Karpas-422 (cell line): ENCODE data around the gene PHLDB2. TPM values are rescaled to one million over a fixed set of nuclear protein-coding genes. Genes with fewer than 3 reads are reported as not detected.

ENCODE experiments used
- DNase-seq: peaks from one replicate; pipeline ENCODE4 v3.0.0-alpha.2; 2015
- H2AFZ ChIP-seq: fragments of 200-600 bp; sonication (generic); 2 replicates; pipeline ENCODE4 v1.6.1; 2014; ENCODE audit warnings: antibody characterized with exemption, low read length, mixed read lengths
- H3K27ac ChIP-seq: fragments of 200-600 bp; sonication (generic); 2 replicates; pipeline ENCODE4 v1.5.1; 2014; ENCODE audit warnings: mild to moderate bottlenecking, low read length, moderate library complexity
- H3K27me3 ChIP-seq: fragments of 200-600 bp; sonication (generic); 2 replicates; pipeline ENCODE4 v1.6.1; 2014; ENCODE audit warnings: low read length, mixed read lengths
- H3K36me3 ChIP-seq: fragments of 200-600 bp; sonication (generic); 2 replicates; pipeline ENCODE4 v1.6.1; 2014; ENCODE audit warnings: low read length, mixed read lengths; ENCODE audit not compliant: insufficient read depth
- H3K4me1 ChIP-seq: fragments of 200-600 bp; sonication (generic); 2 replicates; pipeline ENCODE4 v1.6.1; 2014; ENCODE audit warnings: mild to moderate bottlenecking, low read length, mixed read lengths
- H3K4me2 ChIP-seq: fragments of 200-600 bp; sonication (generic); 2 replicates; pipeline ENCODE4 v1.6.1; 2014; ENCODE audit warnings: low read length, low read depth, mild to moderate bottlenecking; ENCODE audit not compliant: poor library complexity, severe bottlenecking
- H3K4me3 ChIP-seq: fragments of 200-600 bp; sonication (generic); 2 replicates; pipeline ENCODE4 v1.5.1; 2014; ENCODE audit warnings: mild to moderate bottlenecking, antibody characterized with exemption, low read length, mixed read lengths
- H3K79me2 ChIP-seq: fragments of 200-600 bp; sonication (generic); 2 replicates; pipeline ENCODE4 v1.6.1; 2014; ENCODE audit warnings: mild to moderate bottlenecking, low read length, mixed read lengths
- H3K9ac ChIP-seq: fragments of 200-600 bp; sonication (generic); 2 replicates; pipeline ENCODE4 v1.6.0; 2014; ENCODE audit warnings: low read length
- H3K9me2 ChIP-seq: fragments of 200-600 bp; sonication (generic), shearing (Covaris generic); replicated peaks from 2 replicates; pipeline ENCODE4 v1.6.0; 2014; ENCODE audit warnings: mild to moderate bottlenecking, low read length, moderate library complexity; ENCODE audit not compliant: insufficient read depth
- H3K9me3 ChIP-seq: fragments of 300-700, 200-600 bp; sonication (generic); 2 replicates; pipeline ENCODE4 v1.6.1; 2014; ENCODE audit warnings: low read length, mixed read lengths
- H4K20me1 ChIP-seq: fragments of 200-600 bp; sonication (generic); 2 replicates; pipeline ENCODE4 v1.6.1; 2014; ENCODE audit warnings: mild to moderate bottlenecking, antibody characterized with exemption, low read length, low read depth; ENCODE audit not compliant: insufficient read depth
- total RNA-seq: library from RNA; depleted of rRNA; stranded (reverse); fragments of >200 nt; shearing (Covaris generic); gene quantifications from 2 replicates; pipeline ENCODE4 v1.2.3, GENCODE V29; 2014; ENCODE audit warnings: low replicate concordance

PHLDB2 gene
- total RNA-seq, 1 experiment from 2014 or later: 2.1 TPM

DNA sequence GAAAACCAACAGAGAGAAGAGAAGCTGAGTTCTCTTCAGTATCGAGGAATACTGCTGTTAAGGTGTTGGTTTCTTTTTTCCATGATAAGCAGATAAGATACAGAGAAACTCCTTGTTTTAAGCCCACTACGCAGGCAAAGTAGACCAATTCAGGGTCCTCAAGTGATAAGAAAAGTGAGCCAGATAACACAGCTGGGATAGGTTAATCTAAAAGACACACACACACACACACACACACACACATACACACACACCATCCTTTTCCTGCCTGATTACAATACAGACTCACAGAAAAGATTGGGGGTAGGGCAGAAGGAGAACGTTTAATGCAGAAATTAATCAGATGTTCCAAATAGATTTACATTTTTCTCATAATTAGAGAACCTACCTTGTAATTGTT, 6.5 kb upstream of the PHLDB2 start:
- H3K79me2 ChIP-seq: no peaks in the 10 kb centered on the region
- H2AFZ ChIP-seq: peak overlapping the region; percentile 71; the same call in 1 of the 2 replicates
- H3K9me2 ChIP-seq: no peaks in the 10 kb centered on the region
- peak overlapping the region; percentile 50 for H3K4me2 ChIP-seq
- H3K27me3 ChIP-seq: no peaks in the 10 kb centered on the region
- H3K4me3 ChIP-seq: peak overlapping the region; percentile 19; the same call in 1 of the 2 replicates
- no peaks in the 10 kb centered on the region for H3K9me3 ChIP-seq
- H3K27ac ChIP-seq: no peak overlapping the region
- peaks cover 14% of the 10 kb centered on the region for H3K4me1 ChIP-seq
- peak; percentile 54 for DNase-seq
- H4K20me1 ChIP-seq: no peaks in the 10 kb centered on the region
- H3K9ac ChIP-seq: peak overlapping the region; percentile 13; the same call in 1 of the 2 replicates
- no peaks in the 10 kb centered on the region for H3K36me3 ChIP-seq

DNA sequence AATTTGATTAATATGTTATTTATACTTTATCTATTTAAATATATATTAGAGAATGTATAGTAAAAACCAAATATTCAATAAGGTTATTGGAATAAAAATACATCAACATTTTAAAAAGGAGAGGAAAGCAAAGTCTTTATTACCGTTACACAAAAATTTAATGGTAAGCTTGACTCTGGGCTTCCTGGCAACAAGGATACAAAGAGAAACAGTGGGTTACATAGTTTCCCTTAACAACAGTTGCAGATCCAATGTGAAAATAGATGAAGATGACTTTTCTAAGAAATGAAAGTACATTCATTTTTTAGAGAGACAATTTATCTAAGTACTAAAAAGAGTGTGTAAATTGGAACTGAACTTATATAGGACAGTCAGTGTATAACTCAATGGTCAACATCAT, 6.0 kb upstream of the PHLDB2 start:
- Histone ChIP-seq H3K27ac (no peak overlapping the region), H3K79me2 (no peaks in the 10 kb centered on the region), H3K4me1 (peaks cover 14% of the 10 kb centered on the region), H4K20me1 (no peaks in the 10 kb centered on the region), H3K9me2 (no peaks in the 10 kb centered on the region), H3K4me2 (no peak overlapping the region), H3K9ac (no peak overlapping the region), H3K9me3 (no peaks in the 10 kb centered on the region), H3K27me3 (no peaks in the 10 kb centered on the region), H2AFZ (no peak overlapping the region), H3K4me3 (no peak overlapping the region), H3K36me3 (no peaks in the 10 kb centered on the region)
- no peak for DNase-seq

DNA sequence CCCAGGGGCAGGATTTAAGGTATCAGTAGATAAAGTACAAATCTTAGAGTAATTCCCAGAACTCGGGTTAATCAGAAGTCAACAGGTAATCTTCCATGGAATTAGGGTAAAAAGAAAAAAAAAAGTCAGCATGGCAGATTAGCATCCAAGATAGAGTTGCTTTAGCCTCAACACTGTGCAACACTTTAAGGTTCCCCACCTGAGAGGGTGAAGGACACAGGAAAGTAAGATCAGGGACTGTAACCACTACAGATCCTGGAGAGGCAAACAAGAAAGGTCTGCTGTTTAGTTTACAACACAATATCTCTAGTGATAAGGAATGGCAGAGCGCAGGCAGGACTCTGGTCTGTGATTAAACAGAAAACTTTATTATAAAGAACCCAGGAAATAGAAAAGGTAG, 4.1 kb upstream of the PHLDB2 start:
- peaks cover 21% of the 10 kb centered on the region for H3K4me1 ChIP-seq
- H3K27ac ChIP-seq: no peak overlapping the region
- no peaks in the 10 kb centered on the region for H3K27me3 ChIP-seq
- no peak overlapping the region for H3K4me2 ChIP-seq
- no peaks in the 10 kb centered on the region for H3K9me3 ChIP-seq
- H3K9ac ChIP-seq: no peak overlapping the region
- H3K4me3 ChIP-seq: no peak overlapping the region
- H4K20me1 ChIP-seq: no peaks in the 10 kb centered on the region
- DNase-seq: no peak
- H3K79me2 ChIP-seq: no peaks in the 10 kb centered on the region
- no peaks in the 10 kb centered on the region for H3K9me2 ChIP-seq
- no peak overlapping the region for H2AFZ ChIP-seq
- H3K36me3 ChIP-seq: no peaks in the 10 kb centered on the region

DNA sequence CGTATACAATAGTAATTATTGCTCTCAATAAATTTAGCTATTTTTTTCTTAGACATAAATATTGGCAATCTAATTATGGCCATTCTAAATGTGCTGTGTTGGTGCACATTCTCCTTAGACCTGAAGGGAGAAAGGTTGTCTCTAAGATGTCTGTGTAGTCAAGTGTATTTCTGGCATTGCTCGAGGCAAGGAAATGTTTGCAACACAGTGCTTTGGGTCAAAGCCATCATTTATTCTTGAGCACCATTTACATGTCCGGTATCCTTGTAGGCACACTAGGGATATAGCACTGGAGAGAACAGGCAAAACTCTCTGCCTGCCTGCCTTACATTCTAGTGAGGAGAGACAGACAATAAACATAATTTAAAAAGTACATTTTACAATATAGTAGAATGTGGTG, 2.6 kb upstream of the PHLDB2 start:
- Histone ChIP-seq H3K27me3 (no peaks in the 10 kb centered on the region), H2AFZ (0 out of 2 replicates have a peak overlapping the region, but pooled peaks have one; percentile 34), H3K9me2 (no peaks in the 10 kb centered on the region), H3K27ac (no peak overlapping the region), H3K4me3 (no peak overlapping the region), H3K79me2 (no peaks in the 10 kb centered on the region), H3K9me3 (no peaks in the 10 kb centered on the region), H3K4me1 (peaks cover 26% of the 10 kb centered on the region), H4K20me1 (no peaks in the 10 kb centered on the region), H3K9ac (no peak overlapping the region), H3K4me2 (no peak overlapping the region), H3K36me3 (no peaks in the 10 kb centered on the region)
- DNase-seq: no peak

DNA sequence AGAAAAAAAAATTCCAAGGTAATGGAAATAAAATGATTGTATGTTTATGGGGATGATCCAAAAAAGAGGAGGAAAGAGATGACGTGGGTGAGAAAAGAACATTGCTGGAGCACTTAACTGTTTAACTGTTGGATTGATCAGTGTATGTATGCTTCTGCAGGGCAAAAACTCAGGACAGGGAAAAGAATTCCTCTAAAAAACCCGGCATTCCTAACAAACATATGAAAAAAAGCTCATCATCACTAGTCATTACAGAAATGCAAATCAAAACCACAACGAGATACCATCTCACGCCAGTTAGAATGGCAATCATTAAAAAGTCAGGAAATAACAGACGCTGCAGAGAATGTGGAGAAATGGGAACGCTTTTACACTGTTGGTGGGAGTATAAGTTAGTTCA, 1.6 kb upstream of the PHLDB2 start:
- Histone ChIP-seq H2AFZ (no peak overlapping the region), H3K4me2 (no peak overlapping the region), H3K4me3 (no peak overlapping the region), H3K9me2 (no peaks in the 10 kb centered on the region), H3K36me3 (no peaks in the 10 kb centered on the region), H4K20me1 (no peaks in the 10 kb centered on the region), H3K4me1 (peaks cover 21% of the 10 kb centered on the region), H3K9me3 (no peaks in the 10 kb centered on the region), H3K27ac (no peak overlapping the region), H3K27me3 (no peaks in the 10 kb centered on the region), H3K9ac (no peak overlapping the region), H3K79me2 (no peaks in the 10 kb centered on the region)
- DNase-seq: no peak

DNA sequence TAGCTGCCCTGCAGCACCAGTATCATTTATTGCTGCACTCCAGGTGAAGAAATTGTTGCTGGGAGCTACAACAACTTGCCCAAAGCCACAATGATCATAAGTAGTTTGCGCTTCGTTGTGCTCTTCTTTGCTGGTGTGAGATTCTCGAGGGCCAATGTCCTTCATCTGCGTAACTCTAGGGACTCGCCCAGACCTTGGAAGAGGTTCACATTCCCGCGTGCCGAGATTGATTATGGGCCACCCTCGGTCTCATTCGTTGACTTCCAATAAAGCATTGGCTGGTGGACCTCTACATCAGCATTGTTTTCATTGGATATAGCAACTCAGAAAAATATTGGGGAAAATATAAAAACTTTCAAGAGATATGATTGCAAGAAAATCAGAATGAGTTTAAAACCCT, 423 bp upstream of the PHLDB2 start:
- Histone ChIP-seq H2AFZ (no peak overlapping the region), H3K9ac (no peak overlapping the region), H3K9me2 (no peaks in the 10 kb centered on the region), H3K36me3 (no peaks in the 10 kb centered on the region), H3K9me3 (no peaks in the 10 kb centered on the region), H4K20me1 (no peaks in the 10 kb centered on the region), H3K27me3 (no peaks in the 10 kb centered on the region), H3K4me2 (no peak overlapping the region), H3K27ac (no peak overlapping the region), H3K4me1 (peaks cover 15% of the 10 kb centered on the region), H3K4me3 (no peak overlapping the region), H3K79me2 (no peaks in the 10 kb centered on the region)
- no peak for DNase-seq

DNA sequence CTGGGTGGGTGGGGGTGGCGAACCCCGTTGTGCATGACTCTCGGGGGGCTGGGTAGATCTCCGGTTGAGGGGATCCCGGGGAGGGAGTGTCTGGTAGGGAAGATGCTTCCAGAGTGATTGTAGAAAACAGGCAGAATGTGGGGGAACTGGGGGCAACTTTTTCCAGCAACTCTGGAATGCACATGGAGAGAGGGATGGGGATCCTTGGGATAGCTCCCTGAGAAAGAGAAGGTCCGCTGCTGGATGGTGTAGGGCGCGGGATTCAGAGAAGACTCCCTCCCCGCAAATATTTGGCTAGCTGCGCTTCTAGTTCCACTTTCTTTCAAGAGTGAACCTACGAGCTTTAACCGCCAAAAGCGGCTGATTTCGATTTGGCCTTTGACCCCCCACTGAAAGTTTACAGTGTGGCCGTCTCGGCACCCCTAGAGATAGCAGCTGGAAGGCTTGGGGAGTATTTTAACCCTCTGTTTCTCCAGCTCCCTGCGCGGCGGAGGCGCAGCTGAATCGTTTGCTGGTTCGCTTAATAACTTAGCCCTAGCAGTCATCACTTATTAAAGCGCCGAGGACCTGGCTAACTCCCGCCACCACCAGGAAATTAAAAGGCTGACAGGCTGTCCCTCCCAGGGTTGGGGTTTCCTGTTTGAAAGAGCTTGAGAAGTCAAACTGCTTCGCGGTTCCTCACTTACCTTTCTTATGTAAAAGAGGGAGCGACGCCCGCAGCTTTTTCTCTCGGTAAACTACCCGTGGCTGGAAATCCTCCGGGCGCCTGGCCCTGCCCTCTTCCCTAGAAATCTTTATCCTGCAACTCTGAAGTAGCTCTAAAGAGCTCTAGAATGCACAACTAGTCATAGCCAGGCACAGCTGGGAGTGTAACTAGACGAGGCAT, 1.2 kb downstream of the PHLDB2 start:
- Histone ChIP-seq H3K4me2 (peak overlapping the region; percentile 63), H3K27ac (peak overlapping the region; percentile 65), H3K9me2 (no peaks in the 10 kb centered on the region), H3K9me3 (no peaks in the 10 kb centered on the region), H2AFZ (0 out of 2 replicates have a peak overlapping the region, but pooled peaks have one; percentile 10), H3K79me2 (no peaks in the 10 kb centered on the region), H3K9ac (peak overlapping the region; percentile 74), H3K27me3 (no peaks in the 10 kb centered on the region), H3K4me1 (peaks cover 21% of the 10 kb centered on the region), H4K20me1 (no peaks in the 10 kb centered on the region), H3K4me3 (peak overlapping the region; percentile 55), H3K36me3 (no peaks in the 10 kb centered on the region)
- DNase-seq: peak; percentile 89

DNA sequence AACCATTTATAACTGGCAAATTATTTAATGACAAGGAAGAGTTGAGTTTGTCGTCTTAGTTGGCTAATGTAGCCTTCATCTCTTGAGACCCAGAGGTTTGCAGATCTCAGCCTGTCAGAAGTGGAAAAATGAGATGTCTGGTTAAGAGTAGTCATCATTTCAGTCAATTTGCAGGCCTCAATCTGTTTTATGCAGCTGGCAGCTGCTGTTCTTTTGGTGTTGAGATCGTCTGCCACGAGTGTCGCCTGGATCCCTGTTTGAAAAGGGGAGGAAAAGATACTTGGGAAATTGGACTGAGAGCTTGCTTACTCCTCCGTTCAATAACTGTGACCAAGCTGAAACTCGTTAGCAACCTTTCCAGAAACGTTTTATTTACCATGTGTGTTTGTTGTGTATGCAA, 2.3 kb downstream of the PHLDB2 start:
- no peak overlapping the region for H3K4me2 ChIP-seq
- no peaks in the 10 kb centered on the region for H4K20me1 ChIP-seq
- H3K4me3 ChIP-seq: no peak overlapping the region
- no peak for DNase-seq
- H3K27me3 ChIP-seq: no peaks in the 10 kb centered on the region
- H2AFZ ChIP-seq: no peak overlapping the region
- H3K27ac ChIP-seq: no peak overlapping the region
- H3K79me2 ChIP-seq: no peaks in the 10 kb centered on the region
- H3K4me1 ChIP-seq: peaks cover 21% of the 10 kb centered on the region
- H3K9me3 ChIP-seq: no peaks in the 10 kb centered on the region
- no peak overlapping the region for H3K9ac ChIP-seq
- H3K9me2 ChIP-seq: no peaks in the 10 kb centered on the region
- H3K36me3 ChIP-seq: no peaks in the 10 kb centered on the region
